ENCODE data around the gene SLC22A17. TPM values are rescaled to one million over a fixed set of nuclear protein-coding genes. Genes with fewer than 3 reads are reported as not detected.

Gene SLC22A17
- total and polyA plus RNA-seq, 2 of the 8 experiments (the other 6 are each of a cell fraction or from before 2014, with no cell fraction given), result 43.0 to 49.0 TPM

DNA sequence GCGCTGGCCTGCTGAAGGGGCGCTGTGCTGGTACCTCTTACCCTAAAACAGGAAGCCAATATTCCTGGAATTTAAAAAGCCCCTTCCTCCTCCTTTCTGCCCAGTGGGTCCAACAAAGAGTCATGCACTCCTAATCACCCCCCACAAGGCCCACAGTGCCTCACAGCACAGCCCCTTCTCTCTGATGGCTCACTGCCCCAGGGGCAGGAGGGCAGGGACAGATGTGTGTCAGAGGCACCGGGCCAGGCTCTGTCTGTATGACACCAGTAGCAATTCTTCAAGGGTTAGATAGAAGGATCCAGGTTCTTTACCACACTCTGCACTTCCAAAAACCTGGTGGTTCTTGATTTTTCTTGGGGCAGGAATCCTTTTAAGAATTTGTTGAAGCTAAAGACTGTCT, 46.4 kb upstream of the SLC22A17 start (continued):
- TF ChIP-seq BRCA1 (IDR thresholded peaks at IDR 0.05; ENCODE audit: low read depth, low read length), result no peak
- no peak for TF ChIP-seq GABPA (IDR thresholded peaks at IDR 0.05; ENCODE audit: borderline replicate concordance, insufficient read depth, low read length)
- TF ChIP-seq RXRA (IDR thresholded peaks at IDR 0.05; ENCODE audit: insufficient read depth, low read depth, low read length), result no peak
- TF ChIP-seq POLR2A (IDR thresholded peaks at IDR 0.05; ENCODE audit: control extremely low read depth in 1 of 2, low read depth in 2 of 2, low read length in 2 of 2), result no peak

Data from H1 (cell line).